MCF 10A (cell line): ENCODE results near the gene INSIG1. TPM values are rescaled to one million over a fixed set of nuclear protein-coding genes. Genes with fewer than 3 reads are reported as not detected.
A peak's percentile ranks its signal among the peaks of the same experiment; 100 is the strongest.

Source experiments
- Bru-seq: library from RNA; stranded (reverse); fragments of 400-500 nt; gene quantifications from one replicate; lab custom pipeline; 2021; lab: Mats Ljungman, UMichigan
- BruChase-seq, 2 experiments: library from RNA; stranded (reverse); fragments of 400-500 nt; gene quantifications; one replicate each; lab custom pipeline; 2021; lab: Mats Ljungman, UMichigan
- BruUV-seq: library from RNA; stranded (reverse); fragments of 400-500 nt; replicated peaks from 2 replicates; lab custom pipeline; 2021; lab: Mats Ljungman, UMichigan
- CTCF ChIA-PET: fragments of 300-600 bp; sonication (Branson Sonifier 250); formaldehyde crosslinking; extraction: SDS; loops from one replicate; lab custom pipeline; 2021; ENCODE audit warnings: antibody characterized with exemption, inconsistent platforms; lab: Yijun Ruan, JAX
- POLR2A ChIA-PET: fragments of 300-600, 350-650 bp; sonication (Branson Sonifier 250); formaldehyde crosslinking; extraction: SDS; loops from one replicate; lab custom pipeline; 2020; ENCODE audit warnings: antibody characterized with exemption, inconsistent platforms; lab: Yijun Ruan, JAX
- DNase-seq: peaks from one replicate; pipeline ENCODE4 v3.0.0-alpha.2; 2018; ENCODE audit not compliant: unreplicated experiment
- H3K27ac Mint-ChIP-seq: one replicate; pipeline ENCODE4 v1.8.0; 2022; ENCODE audit warnings: mild to moderate bottlenecking, low read depth, mixed read lengths; ENCODE audit not compliant: unreplicated experiment
- H3K27me3 Mint-ChIP-seq: one replicate; pipeline ENCODE4 v1.8.0; 2022; ENCODE audit warnings: mixed read lengths; ENCODE audit not compliant: insufficient read depth, unreplicated experiment
- H3K36me3 Mint-ChIP-seq: one replicate; pipeline ENCODE4 v1.8.0; 2022; ENCODE audit warnings: mild to moderate bottlenecking, moderate library complexity, mixed read lengths; ENCODE audit not compliant: insufficient read depth, unreplicated experiment
- H3K4me1 Mint-ChIP-seq: one replicate; pipeline ENCODE4 v1.8.0; 2022; ENCODE audit warnings: mixed read lengths; ENCODE audit not compliant: insufficient read depth, unreplicated experiment
- H3K4me3 Mint-ChIP-seq: one replicate; pipeline ENCODE4 v1.8.0; 2022; ENCODE audit warnings: mild to moderate bottlenecking, moderate library complexity, mixed read lengths; ENCODE audit not compliant: unreplicated experiment
- H3K9me3 Mint-ChIP-seq: one replicate; pipeline ENCODE4 v1.8.0; 2022; ENCODE audit warnings: mixed read lengths; ENCODE audit not compliant: unreplicated experiment
- intact Hi-C: fragments of 100-400 bp; cut with micrococcal nuclease; formaldehyde crosslinking; loops from 2 replicates; pipeline ENCODE4 v1.14.1; 2022
- long read RNA-seq: library from polyadenylated mRNA; stranded (forward); transcript quantifications from one replicate; pipeline ENCODE4 v2.0.0, GENCODE V29; 2022
- total RNA-seq: library from RNA; stranded (reverse); gene quantifications from 2 replicates; pipeline ENCODE4 v1.2.3, GENCODE V29; 2022
- TF ChIP-seq, protein P1 (sequence below): fragments of 200-600 bp; IDR thresholded peaks from one replicate; pipeline ENCODE4 v1.8.0; 2022; ENCODE audit warnings: antibody characterized with exemption, mild to moderate bottlenecking; ENCODE audit not compliant: unreplicated experiment

INSIG1 gene
- total RNA-seq = 11.2 and 12.4 TPM in 2 replicates
- percentile 70 among the genes with signal in this experiment for Bru-seq, nascent RNA
- BruChase-seq, experiment 1, labeled RNA remaining after a 6-hour chase = percentile 65 among the genes with signal in this experiment
- BruChase-seq, experiment 2, labeled RNA remaining after a 2-hour chase = percentile 81 among the genes with signal in this experiment
- long read RNA-seq, transcript INSIG1-201 (6 exons, 3,010 nt) = major isoform, 21 of 33 reads
- long read RNA-seq, partial matches to known transcripts = 7 of 33 reads
- long read RNA-seq, other reads (novel, unspliced or antisense) = 5 of 33 reads

DNA sequence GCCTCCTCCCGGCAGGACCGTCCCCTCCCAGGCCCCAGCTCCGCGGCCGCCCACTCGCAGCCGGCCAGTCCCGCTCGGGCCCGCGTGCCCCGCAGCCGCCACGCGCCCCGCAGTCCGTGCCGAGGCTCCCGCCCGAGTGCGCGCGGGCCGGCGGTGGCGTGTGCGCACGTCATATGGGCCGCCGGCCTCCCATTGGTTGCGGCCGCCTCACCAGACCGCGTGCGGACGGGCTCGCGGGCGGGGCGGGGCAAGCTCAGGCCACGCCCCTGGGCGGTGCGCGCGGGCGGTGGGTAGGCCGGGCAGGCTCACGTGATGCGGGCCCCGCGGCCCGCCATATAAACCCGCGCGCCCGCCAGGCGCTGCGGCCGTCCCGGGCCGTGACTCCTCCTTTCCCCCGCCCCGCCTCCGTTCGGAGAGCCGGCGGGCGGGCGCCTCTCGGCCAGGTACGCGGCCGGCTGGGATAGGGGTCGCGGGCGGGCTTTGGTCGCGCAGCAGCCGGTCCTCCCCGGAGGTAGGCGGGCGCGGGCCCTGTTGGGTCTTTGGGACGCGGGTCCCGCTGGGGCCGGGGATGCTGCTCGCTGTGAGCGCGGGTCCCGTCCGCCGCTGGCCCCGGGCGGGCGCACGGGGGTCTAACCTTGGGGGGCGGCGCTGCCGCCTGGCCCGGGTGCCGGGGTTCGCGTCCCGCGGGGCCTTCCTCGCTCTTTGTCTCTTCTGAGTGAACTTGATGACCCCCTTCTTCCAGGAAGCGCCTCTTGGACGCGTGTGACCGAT, at the start of gene INSIG1:
Gene INSIG1 (plus strand): TSS at position 362 of the 771 bp plus-strand sequence. CDS start 408 bp downstream, at position 770.
- ChIA-PET CTCF (interaction anchor here (0.6 to 2.0 kb wide), 3 partner anchors 15 to 338 kb away, joined by 3 to 6 read pairs (median 4); no protein-coding TSS in a partner anchor), POLR2A (interaction anchor here (0.6 to 4.6 kb wide), 21 partner anchors 8 to 370 kb away, joined by 3 to 36 read pairs (median 4); partner anchors contain the start of gene PAXIP1)
- no TSS peak for BruUV-seq
- H3K36me3 Mint-ChIP-seq = peaks cover 31% of the 10 kb centered on the region
- DNase-seq = peak; percentile 91
- TF ChIP-seq, protein P1, sequence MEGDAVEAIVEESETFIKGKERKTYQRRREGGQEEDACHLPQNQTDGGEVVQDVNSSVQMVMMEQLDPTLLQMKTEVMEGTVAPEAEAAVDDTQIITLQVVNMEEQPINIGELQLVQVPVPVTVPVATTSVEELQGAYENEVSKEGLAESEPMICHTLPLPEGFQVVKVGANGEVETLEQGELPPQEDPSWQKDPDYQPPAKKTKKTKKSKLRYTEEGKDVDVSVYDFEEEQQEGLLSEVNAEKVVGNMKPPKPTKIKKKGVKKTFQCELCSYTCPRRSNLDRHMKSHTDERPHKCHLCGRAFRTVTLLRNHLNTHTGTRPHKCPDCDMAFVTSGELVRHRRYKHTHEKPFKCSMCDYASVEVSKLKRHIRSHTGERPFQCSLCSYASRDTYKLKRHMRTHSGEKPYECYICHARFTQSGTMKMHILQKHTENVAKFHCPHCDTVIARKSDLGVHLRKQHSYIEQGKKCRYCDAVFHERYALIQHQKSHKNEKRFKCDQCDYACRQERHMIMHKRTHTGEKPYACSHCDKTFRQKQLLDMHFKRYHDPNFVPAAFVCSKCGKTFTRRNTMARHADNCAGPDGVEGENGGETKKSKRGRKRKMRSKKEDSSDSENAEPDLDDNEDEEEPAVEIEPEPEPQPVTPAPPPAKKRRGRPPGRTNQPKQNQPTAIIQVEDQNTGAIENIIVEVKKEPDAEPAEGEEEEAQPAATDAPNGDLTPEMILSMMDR = no peak
- peak within 1 kb of the TSS; percentile 82 for H3K4me3 Mint-ChIP-seq
- H3K9me3 Mint-ChIP-seq = no peaks in the 10 kb centered on the region
- H3K4me1 Mint-ChIP-seq = peaks cover 22% of the 10 kb centered on the region
- H3K27ac Mint-ChIP-seq = peak within 1 kb of the TSS; percentile 76
- intact Hi-C loops = loop anchor here (1.0 to 5.0 kb wide), 7 partner anchors 39 to 370 kb away; partner anchors contain the start of gene PAXIP1
- H3K27me3 Mint-ChIP-seq = no peaks in the 10 kb centered on the region

DNA sequence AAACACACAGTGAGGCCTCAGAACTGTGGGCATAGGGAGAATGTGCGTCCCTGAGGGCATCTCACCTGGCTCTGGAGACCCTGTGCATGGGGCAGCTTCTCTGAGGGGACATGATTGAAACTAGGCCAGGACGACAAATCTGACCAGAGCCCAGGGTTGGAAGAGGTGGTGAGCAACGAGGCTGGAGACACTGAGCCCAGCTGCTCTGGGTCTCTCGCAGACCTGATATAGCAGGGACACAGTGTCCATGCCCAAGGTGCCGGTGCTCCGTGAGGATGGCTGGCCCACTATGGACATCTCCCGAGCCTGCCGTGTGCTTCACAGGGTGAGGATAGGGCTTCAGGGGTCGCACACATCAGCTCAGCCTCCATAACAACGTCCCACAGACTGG, 49.3 kb upstream of the INSIG1 start:
- Mint-ChIP-seq H3K4me3 (no peak overlapping the region), H3K4me1 (no peaks in the 10 kb centered on the region), H3K36me3 (peaks cover 6% of the 10 kb centered on the region), H3K27me3 (no peaks in the 10 kb centered on the region), H3K9me3 (no peaks in the 10 kb centered on the region), H3K27ac (no peak overlapping the region)
- no TSS peak for BruUV-seq
- CTCF ChIA-PET = interaction anchor here (0.6 to 1.0 kb wide), 2 partner anchors 36 to 334 kb away, joined by 3 read pairs; no protein-coding TSS in a partner anchor
- no peak for DNase-seq
- intact Hi-C loops = no loop called here
- POLR2A ChIA-PET = interaction anchor here (1.5 kb wide), 1 partner anchor 10 kb away, joined by 3 read pairs; no protein-coding TSS in a partner anchor
- TF ChIP-seq, protein P1 = no peak

DNA sequence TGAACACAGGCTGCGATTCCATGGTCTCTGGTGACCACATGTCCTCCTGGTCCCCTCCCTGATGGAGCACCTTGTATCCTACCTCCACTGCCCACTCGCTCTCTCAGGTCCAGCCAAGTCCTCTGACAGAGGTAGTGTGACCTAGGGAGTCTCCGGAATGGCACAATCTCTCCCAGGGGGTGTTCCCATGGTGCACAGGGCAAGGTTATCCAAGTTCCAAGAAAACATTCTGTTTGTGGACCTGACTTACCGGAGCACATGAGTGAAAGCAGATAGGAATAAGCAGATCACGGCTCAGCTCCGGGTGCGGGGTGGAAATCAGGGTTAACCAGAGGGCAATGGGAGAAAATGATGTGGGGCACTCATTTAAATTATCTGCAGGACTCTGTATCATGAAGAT, 45.8 kb upstream of the INSIG1 start:
- intact Hi-C loops = no loop called here
- DNase-seq = no peak
- H3K4me1 Mint-ChIP-seq = peaks cover 1% of the 10 kb centered on the region
- H3K27me3 Mint-ChIP-seq = no peaks in the 10 kb centered on the region
- H3K4me3 Mint-ChIP-seq = no peak overlapping the region
- ChIA-PET POLR2A (no interaction called here), CTCF (interaction anchor here (0.9 to 1.5 kb wide), 2 partner anchors 12 to 252 kb away, joined by 3 read pairs; no protein-coding TSS in a partner anchor)
- no TSS peak for BruUV-seq
- peaks cover 6% of the 10 kb centered on the region for H3K36me3 Mint-ChIP-seq
- H3K9me3 Mint-ChIP-seq = no peaks in the 10 kb centered on the region
- no peak overlapping the region for H3K27ac Mint-ChIP-seq
- TF ChIP-seq, protein P1 = no peak
